T-helper 17 cell (primary cell): ENCODE results near the gene DYRK1A. TPM values are rescaled to one million over a fixed set of nuclear protein-coding genes. Genes with fewer than 3 reads are reported as not detected.
"Not testable (repeated sequence)": the region's sequence is repeated elsewhere in the genome, so short reads cannot be mapped to it uniquely, and the experiment has no call there.

Experiments
- ATAC-seq: fragments of 150-1000 bp; cut with Tn5 transposase; 2 replicates; pipeline ENCODE4 v1.10.0; 2021; ENCODE audit warnings: mild to moderate bottlenecking, moderate library complexity
- DNase-seq, 3 donors: peaks; one replicate each; pipeline versions ENCODE4 v3.0.0 to v3.0.0-alpha.2; 2020 to 2021
- H3K9me3 ChIP-seq: one replicate; pipeline ENCODE4 v1.7.0; 2013; ENCODE audit warnings: low read length, mild to moderate bottlenecking; ENCODE audit not compliant: control insufficient read depth, poor library complexity, severe bottlenecking
- H3K27ac Mint-ChIP-seq: one replicate; pipeline ENCODE4 v1.8.0; 2022; ENCODE audit warnings: mild to moderate bottlenecking, moderate library complexity, mixed read lengths
- H3K27me3 Mint-ChIP-seq: one replicate; pipeline ENCODE4 v1.8.0; 2022; ENCODE audit warnings: mixed read lengths
- H3K36me3 Mint-ChIP-seq: one replicate; pipeline ENCODE4 v1.8.0; 2022; ENCODE audit warnings: low read depth, mixed read lengths
- H3K4me1 Mint-ChIP-seq: one replicate; pipeline ENCODE4 v1.8.0; 2022; ENCODE audit warnings: mild to moderate bottlenecking, mixed read lengths
- H3K4me3 Mint-ChIP-seq: one replicate; pipeline ENCODE4 v1.8.0; 2022; ENCODE audit warnings: mild to moderate bottlenecking, moderate library complexity, mixed read lengths
- total RNA-seq, 4 donors: library from RNA in 2 of 4; stranded (reverse) in 2 of 4; gene quantifications; one replicate each; pipeline ENCODE4 v1.2.3 and lab custom pipeline; 2022 to 2026

Gene DYRK1A
- total RNA-seq, 2 donors from 2014 or later, result 123 to 149 TPM

DNA sequence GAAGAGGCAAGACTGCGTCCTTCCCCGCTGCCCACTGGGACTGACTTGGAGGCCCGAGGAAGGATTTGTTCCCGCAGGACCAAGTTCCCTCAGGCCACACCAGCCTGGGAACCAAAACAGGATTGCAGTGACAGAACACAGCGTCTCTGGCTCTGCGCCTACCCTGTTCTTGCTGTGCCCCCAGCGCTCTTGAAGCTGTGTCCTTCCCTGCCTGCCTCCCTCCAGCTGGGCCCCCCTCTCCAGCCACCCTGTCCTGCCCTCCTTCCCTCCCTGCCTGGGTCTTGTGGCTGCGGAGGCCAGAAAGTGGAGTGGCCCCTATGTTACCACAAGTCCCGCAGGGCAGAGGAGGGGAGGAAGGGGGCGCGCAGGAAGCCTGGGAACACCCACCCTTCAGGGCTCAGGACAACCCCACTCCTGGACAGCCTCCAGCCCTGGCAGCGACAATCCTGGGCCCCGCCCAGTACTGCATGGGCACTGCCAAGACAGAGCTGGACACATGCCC lies 164.9 kb downstream of the DYRK1A start:
- no peaks in the 10 kb centered on the region for H3K9me3 ChIP-seq
- H3K36me3 Mint-ChIP-seq, result peaks cover 12% of the 10 kb centered on the region
- H3K27ac Mint-ChIP-seq, result no peak overlapping the region
- DNase-seq (no peak), ATAC-seq (no peak)
- peaks cover 50% of the 10 kb centered on the region for H3K27me3 Mint-ChIP-seq
- no peak overlapping the region for H3K4me3 Mint-ChIP-seq
- H3K4me1 Mint-ChIP-seq, result no peaks in the 10 kb centered on the region

- no peak overlapping the region for H3K27ac Mint-ChIP-seq
- no peak for ATAC-seq
- H3K36me3 Mint-ChIP-seq, result peaks cover 12% of the 10 kb centered on the region
- H3K4me3 Mint-ChIP-seq, result no peak overlapping the region
- no peak for DNase-seq
- peaks cover 50% of the 10 kb centered on the region for H3K27me3 Mint-ChIP-seq
- H3K9me3 ChIP-seq, result no peaks in the 10 kb centered on the region
- H3K4me1 Mint-ChIP-seq, result no peaks in the 10 kb centered on the region
These were observed 166.6 kb downstream of the DYRK1A start for GRCh38 chr21:37532868-37533780.

DNA sequence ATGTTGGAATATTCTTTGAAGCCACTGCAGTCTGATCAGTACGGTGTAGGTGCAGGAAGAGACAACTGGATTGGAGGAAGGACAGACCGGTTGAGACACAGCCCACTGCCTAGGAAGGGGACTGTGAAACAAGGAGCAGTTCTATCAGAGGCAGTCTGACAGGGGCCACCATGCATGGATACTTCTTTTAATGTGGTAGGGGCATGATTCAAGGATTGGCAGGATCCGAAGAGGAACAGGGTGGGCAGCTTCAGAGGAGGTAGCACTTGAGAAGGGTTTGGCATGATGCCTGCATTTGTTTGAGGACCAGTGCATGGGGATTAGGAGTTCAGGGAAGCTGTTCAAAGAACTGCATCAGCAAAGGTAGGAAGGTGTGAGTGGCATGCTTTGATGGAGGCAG lies 167.9 kb downstream of the DYRK1A start:
- Mint-ChIP-seq H3K27me3 (peaks cover 49% of the 10 kb centered on the region), H3K4me3 (no peak overlapping the region), H3K27ac (no peak overlapping the region), H3K36me3 (peaks cover 12% of the 10 kb centered on the region), H3K4me1 (no peaks in the 10 kb centered on the region)
- ATAC-seq (no peak), DNase-seq (no peak)
- H3K9me3 ChIP-seq, result no peaks in the 10 kb centered on the region

DNA sequence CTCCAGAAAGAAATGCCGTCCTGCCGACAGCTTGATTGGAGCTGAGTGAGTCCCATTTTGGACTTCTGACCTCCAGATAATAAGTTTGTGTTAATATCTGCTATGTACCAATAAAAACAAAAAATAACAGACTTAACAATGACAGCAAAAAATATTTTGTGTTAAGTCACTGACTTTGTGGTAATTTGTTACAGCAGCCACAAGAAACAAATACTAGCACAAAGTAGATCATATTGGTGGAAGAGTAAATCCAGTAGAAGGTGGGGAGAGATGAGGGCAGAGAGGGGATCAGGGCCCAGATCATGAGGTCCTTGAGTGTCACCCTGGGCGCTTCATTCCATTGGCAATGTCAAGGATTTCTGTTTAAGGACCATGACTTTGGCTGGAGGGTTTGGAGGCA lies 168.6 kb downstream of the DYRK1A start:
- no peaks in the 10 kb centered on the region for H3K9me3 ChIP-seq
- no peak overlapping the region for H3K4me3 Mint-ChIP-seq
- H3K27me3 Mint-ChIP-seq, result peaks cover 42% of the 10 kb centered on the region
- DNase-seq (no peak), ATAC-seq (no peak)
- H3K4me1 Mint-ChIP-seq, result no peaks in the 10 kb centered on the region
- H3K27ac Mint-ChIP-seq, result no peak overlapping the region
- H3K36me3 Mint-ChIP-seq, result peaks cover 12% of the 10 kb centered on the region

DNA sequence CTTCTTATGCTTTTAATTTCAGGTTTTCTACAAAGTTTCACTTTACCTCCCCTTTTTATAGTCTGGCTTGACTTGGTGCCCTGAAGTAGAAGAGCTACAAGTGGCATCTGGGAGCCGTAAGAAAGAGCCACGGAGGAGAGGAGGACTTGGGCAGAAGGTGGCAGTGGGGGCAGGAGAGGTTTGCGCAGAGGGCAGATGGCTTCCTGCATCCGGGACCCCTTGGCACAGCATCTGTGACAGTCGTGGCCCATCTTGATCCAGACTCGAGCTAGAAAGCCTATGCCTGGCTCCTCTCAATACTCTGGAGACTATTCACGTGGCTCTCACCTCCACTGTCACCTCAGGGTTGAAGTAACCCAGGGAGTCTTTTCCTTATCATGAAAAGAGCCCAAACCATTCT lies 169.1 kb downstream of the DYRK1A start:
- DNase-seq, result no peak

DNA sequence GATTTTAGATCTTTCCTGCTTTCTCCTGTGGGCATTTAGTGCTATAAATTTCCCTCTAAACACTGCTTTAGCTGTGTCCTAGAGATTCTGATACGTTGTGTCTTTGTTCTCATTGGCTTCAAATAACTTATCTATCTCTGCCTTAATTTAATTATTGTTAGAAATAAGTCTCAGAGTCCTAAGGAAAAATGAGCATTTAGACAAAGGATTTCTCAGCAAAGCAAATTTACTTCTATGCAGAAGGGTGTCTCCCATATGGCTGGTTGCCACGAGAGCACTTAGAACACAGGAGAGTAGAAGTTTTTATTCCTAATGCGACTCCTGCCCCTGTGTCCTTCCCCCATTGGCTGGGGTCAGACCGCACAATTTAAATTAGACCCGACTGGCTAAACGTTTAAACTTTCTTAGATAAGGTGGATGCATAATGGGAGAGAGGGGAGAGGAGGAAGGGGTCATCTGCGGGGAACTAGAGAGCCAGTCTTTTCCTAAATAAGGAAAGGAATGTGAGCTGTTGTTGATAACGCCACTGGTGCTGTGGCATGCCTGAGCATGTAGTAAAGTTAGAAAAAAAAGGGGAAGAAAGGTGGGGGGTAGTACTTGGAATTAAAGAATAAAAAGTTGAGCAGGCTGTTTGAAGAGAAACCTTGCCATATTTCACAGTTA lies 170.2 kb downstream of the DYRK1A start:
- no peak overlapping the region for H3K27ac Mint-ChIP-seq
- no peaks in the 10 kb centered on the region for H3K9me3 ChIP-seq
- H3K36me3 Mint-ChIP-seq, result peaks cover 12% of the 10 kb centered on the region
- H3K4me3 Mint-ChIP-seq, result no peak overlapping the region
- ATAC-seq (no peak), DNase-seq (no peak)
- no peaks in the 10 kb centered on the region for H3K4me1 Mint-ChIP-seq
- H3K27me3 Mint-ChIP-seq, result peaks cover 43% of the 10 kb centered on the region

More for the DNA sequence above, 169.1 kb downstream of the DYRK1A start:
- no peak overlapping the region for H3K4me3 Mint-ChIP-seq
- no peaks in the 10 kb centered on the region for H3K4me1 Mint-ChIP-seq
- H3K36me3 Mint-ChIP-seq, result peaks cover 12% of the 10 kb centered on the region
- peaks cover 39% of the 10 kb centered on the region for H3K27me3 Mint-ChIP-seq
- no peak overlapping the region for H3K27ac Mint-ChIP-seq
- H3K9me3 ChIP-seq, result no peaks in the 10 kb centered on the region
- no peak for ATAC-seq

DNA sequence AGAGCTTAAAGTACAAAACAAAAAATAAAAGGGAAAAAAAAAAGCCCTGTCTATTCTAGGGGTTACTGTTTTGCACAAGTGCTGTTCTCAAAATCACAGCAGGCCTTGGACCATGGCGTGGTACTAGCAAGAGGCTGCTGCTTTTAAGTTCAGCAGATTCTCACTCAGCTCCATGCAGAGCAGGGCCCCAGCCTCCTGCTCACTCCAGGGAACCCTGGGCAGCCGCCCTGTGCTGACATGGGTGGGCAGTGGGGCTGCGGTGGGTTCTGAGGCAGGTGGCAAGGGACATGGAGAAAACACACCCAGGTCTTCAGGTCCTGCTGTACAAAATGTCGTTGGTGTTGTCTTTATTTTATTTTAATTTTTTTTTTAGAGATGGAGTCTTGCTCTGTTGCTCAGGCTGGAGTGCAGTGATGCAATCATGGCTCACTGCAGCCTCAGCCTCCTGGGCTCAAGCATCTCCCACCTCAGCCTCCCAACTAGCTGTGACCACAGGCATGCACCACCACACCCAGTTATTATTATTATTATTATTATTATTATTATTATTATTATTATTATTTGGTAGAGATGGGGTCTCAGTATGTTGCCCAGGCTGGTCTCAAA lies 170.9 kb downstream of the DYRK1A start:
- H3K36me3 Mint-ChIP-seq, result peaks cover 12% of the 10 kb centered on the region
- no peaks in the 10 kb centered on the region for H3K4me1 Mint-ChIP-seq
- H3K9me3 ChIP-seq, result no peaks in the 10 kb centered on the region
- H3K27me3 Mint-ChIP-seq, result peaks cover 36% of the 10 kb centered on the region
- DNase-seq (no peak), ATAC-seq (no peak)
- H3K27ac Mint-ChIP-seq, result no peak overlapping the region
- no peak overlapping the region for H3K4me3 Mint-ChIP-seq

DNA sequence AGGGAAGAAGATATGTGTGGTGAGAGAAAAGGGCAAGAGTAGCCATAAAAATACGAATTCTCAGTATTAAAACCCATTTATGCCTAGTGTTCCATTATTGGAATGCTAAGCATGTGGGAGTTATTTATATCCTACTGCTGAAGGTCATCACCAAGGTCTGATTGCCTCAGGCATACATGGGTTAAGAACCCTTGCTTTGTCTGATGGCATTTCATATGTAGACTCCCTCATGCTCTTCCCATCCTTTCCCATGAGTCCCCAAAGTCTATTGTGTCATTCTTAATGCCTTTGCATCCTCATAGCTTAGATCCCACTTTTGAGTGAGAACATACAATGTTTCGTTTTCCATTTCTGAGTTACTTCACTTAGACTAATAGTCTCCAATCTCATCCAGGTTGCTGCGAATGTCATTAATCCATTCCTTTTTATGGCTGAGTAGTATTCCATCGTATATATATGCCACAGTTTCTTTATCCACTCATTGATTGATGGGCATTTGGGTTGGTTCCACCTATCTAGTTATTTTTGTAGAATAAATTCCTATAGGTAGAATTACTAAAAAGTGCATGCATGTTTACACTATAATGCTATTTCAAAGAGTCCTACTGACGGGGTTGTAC lies 172.5 kb downstream of the DYRK1A start:
- DNase-seq (no peak), ATAC-seq (no peak)
- Mint-ChIP-seq H3K4me1 (no peaks in the 10 kb centered on the region), H3K27me3 (peaks cover 21% of the 10 kb centered on the region), H3K27ac (no peak overlapping the region), H3K4me3 (no peak overlapping the region), H3K36me3 (peaks cover 10% of the 10 kb centered on the region)
- no peaks in the 10 kb centered on the region for H3K9me3 ChIP-seq

DNA sequence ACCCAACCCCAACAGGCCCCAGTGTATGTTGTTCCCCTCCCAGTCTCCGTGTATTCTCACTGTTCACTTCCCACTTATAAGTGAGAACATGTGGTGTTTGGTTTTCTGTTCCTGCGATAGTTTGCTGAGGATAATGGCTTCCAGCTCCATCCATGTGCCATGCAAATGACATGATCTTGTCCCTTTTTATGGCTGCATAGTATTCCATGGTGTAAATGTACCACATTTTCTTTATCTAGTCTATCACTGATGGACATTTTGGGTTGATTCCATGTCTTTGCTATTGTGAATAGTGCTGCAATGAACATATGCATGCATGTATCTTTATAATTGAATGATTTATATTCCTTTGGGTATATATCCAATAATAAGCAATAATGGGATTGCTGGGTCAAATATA lies 174.6 kb downstream of the DYRK1A start:
- DNase-seq, ATAC-seq, H3K27ac Mint-ChIP-seq, H3K4me3 Mint-ChIP-seq, H3K9me3 ChIP-seq, H3K36me3 Mint-ChIP-seq, H3K4me1 Mint-ChIP-seq: not testable (repeated sequence)
- H3K27me3 Mint-ChIP-seq, result peaks cover 11% of the 10 kb centered on the region

- H3K27me3 Mint-ChIP-seq, result peaks cover 25% of the 10 kb centered on the region
- no peak for ATAC-seq
- H3K27ac Mint-ChIP-seq, result no peak overlapping the region
- no peaks in the 10 kb centered on the region for H3K36me3 Mint-ChIP-seq
- DNase-seq, result no peak
- H3K9me3 ChIP-seq, result no peaks in the 10 kb centered on the region
- no peak overlapping the region for H3K4me3 Mint-ChIP-seq
- H3K4me1 Mint-ChIP-seq, result peaks cover 7% of the 10 kb centered on the region
These were observed 175.9 kb downstream of the DYRK1A start for GRCh38 chr21:37542512-37542911.

GRCh38 chr21:37546299-37546908 lies 179.8 kb downstream of the DYRK1A start:
- peaks cover 34% of the 10 kb centered on the region for H3K27me3 Mint-ChIP-seq
- no peak for ATAC-seq
- no peak for DNase-seq
- H3K4me3 Mint-ChIP-seq, result no peak overlapping the region
- no peak overlapping the region for H3K27ac Mint-ChIP-seq
- H3K9me3 ChIP-seq, result no peaks in the 10 kb centered on the region
- H3K36me3 Mint-ChIP-seq, result peaks cover 4% of the 10 kb centered on the region
- peaks cover 7% of the 10 kb centered on the region for H3K4me1 Mint-ChIP-seq

GRCh38 chr21:37546949-37547614 lies 180.5 kb downstream of the DYRK1A start:
- Mint-ChIP-seq H3K4me3 (no peak overlapping the region), H3K27ac (no peak overlapping the region), H3K27me3 (peaks cover 34% of the 10 kb centered on the region), H3K36me3 (peaks cover 4% of the 10 kb centered on the region), H3K4me1 (peaks cover 7% of the 10 kb centered on the region)
- no peak for DNase-seq
- H3K9me3 ChIP-seq, result no peaks in the 10 kb centered on the region
- ATAC-seq, result no peak
